ENCODE results near the gene MRPS22.

DNA sequence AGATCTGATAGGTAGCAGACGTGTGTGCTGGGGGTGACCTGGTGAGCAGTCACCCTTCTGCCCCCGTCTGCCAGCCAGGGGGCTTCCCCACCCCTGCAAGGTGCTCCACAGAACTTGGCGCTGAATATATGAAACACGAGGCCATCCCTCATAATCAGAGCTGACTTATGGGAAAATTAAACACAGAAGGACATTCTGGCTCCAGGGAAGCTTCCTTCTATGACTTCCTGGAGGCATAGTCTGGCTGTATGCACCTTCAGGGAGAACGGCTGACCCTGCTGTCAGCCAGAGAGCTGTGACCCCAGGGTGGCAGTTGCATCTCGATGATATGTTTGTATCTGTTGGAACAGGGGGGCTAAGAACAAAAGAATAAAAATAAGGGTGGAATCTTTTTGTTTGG lies 26.6 kb upstream of the MRPS22 start:
- TF ChIP-seq, protein P1, sequence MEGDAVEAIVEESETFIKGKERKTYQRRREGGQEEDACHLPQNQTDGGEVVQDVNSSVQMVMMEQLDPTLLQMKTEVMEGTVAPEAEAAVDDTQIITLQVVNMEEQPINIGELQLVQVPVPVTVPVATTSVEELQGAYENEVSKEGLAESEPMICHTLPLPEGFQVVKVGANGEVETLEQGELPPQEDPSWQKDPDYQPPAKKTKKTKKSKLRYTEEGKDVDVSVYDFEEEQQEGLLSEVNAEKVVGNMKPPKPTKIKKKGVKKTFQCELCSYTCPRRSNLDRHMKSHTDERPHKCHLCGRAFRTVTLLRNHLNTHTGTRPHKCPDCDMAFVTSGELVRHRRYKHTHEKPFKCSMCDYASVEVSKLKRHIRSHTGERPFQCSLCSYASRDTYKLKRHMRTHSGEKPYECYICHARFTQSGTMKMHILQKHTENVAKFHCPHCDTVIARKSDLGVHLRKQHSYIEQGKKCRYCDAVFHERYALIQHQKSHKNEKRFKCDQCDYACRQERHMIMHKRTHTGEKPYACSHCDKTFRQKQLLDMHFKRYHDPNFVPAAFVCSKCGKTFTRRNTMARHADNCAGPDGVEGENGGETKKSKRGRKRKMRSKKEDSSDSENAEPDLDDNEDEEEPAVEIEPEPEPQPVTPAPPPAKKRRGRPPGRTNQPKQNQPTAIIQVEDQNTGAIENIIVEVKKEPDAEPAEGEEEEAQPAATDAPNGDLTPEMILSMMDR (IDR thresholded peaks at IDR 0.05), result no peak
- no peak for TF ChIP-seq POLR2A (IDR thresholded peaks at IDR 0.05)

Measured in testis (tissue), 2 donors.